ENCODE results near the gene XYLT1.

Gene XYLT1

DNA sequence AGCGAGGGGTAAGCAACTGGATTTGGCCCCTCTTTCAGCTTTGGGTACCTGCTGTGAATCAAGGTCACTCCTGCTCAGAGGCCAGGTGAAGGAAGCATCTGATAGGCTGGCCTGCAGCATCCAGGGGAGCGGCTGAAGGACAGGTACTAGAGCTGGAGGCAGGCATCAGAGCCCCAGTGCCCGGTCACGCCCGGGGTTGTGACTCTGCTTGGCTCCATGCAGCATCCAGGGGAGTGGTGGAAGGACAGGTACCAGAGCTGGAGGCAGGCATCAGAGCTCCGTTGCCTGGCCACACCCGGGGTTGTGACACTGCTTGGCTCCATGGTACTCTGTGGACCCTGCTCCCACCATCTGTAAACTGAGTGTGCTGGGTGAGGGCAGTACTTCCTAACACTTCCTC is 189.7 kb downstream of the XYLT1 start:
- no peak for TF ChIP-seq CTCF (IDR thresholded peaks at IDR 0.05; ENCODE audit: low read depth, low read length, missing control alignments)
- DNase-seq (ENCODE audit: low read depth) = no peak
- no peak overlapping the region for H3K4me3 ChIP-seq (ENCODE audit: low read depth, low read length)

GRCh38 chr16:17278988-17279387 is 191.8 kb downstream of the XYLT1 start:
- H3K4me3 ChIP-seq (ENCODE audit: low read depth, low read length) = no peak overlapping the region
- no peak for DNase-seq (ENCODE audit: low read depth)
- TF ChIP-seq CTCF (IDR thresholded peaks at IDR 0.05; ENCODE audit: low read depth, low read length, missing control alignments) = no peak

DNA sequence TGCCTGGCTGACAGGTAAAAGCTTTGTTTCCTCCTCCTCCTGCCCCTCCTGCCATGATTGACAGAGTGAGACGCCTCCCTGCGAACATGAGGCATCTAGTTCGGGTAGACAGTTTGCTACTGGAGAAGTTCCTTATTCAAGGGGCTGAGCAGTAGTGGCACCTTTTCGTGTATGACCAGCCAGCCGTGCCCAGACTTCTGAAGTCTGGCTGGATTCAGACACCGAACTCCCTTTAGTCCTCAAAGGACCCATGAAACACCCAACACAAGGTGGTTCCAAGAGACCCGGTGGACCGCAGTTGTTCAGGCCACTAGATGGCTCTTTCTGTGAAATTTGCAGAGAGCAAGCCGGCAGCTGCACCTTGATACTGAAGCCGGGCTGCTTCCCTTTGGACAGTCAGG is 192.8 kb downstream of the XYLT1 start:
- no peak for DNase-seq (ENCODE audit: low read depth)
- peak; percentile 64 for TF ChIP-seq CTCF (IDR thresholded peaks at IDR 0.05; ENCODE audit: low read depth, low read length, missing control alignments)
- H3K4me3 ChIP-seq (ENCODE audit: low read depth, low read length) = no peak overlapping the region

DNA sequence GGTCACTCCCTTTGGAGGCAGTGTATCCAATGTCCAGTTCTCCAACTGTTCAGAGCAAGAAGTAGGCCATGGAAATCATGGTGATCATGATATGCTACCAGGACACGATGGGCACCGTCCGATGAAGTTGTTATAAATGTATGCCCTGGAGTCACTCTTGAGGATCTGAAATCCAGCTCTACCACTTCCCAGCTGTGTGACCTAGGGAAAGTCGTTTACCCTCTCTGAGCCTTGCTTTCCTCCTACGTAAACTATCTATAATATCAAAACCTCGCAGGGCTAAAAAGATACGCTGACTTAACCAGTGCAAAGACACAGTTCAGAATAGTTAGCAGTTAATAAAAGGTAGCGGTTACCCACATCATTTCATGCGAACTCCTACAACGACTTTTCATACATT is 194.2 kb downstream of the XYLT1 start:
- no peak for TF ChIP-seq CTCF (IDR thresholded peaks at IDR 0.05; ENCODE audit: low read depth, low read length, missing control alignments)
- no peak for DNase-seq (ENCODE audit: low read depth)
- H3K4me3 ChIP-seq (ENCODE audit: low read depth, low read length) = no peak overlapping the region

DNA sequence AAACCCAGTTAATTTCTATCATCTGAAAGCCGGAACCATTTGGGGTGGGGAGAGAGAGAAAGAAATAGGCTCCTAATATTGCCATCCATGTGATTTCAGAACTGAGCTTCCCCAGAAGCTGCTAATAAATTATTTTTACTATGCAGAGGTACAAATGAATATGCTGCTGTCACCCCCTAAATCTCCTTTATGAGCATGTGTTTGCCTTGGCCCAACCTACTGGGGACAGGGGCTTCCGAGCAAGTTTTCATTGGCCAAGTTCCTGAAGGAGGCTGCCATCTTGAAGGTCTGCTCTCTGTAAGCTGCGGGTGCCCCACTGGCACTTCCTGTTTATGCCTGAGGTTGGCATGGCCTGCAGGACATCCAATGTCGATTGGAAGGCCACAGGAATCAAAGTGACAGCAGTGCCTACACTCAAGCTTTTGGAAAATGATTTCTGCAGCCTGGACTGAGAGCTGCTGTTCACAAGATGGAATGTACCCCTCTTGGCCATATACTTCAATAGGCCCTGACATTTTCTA is 194.7 kb downstream of the XYLT1 start:
- no peak for DNase-seq (ENCODE audit: low read depth)
- no peak overlapping the region for H3K4me3 ChIP-seq (ENCODE audit: low read depth, low read length)
- no peak for TF ChIP-seq CTCF (IDR thresholded peaks at IDR 0.05; ENCODE audit: low read depth, low read length, missing control alignments)

- TF ChIP-seq CTCF (IDR thresholded peaks at IDR 0.05; ENCODE audit: low read depth, low read length, missing control alignments) = no peak
- H3K4me3 ChIP-seq (ENCODE audit: low read depth, low read length) = no peak overlapping the region
- no peak for DNase-seq (ENCODE audit: low read depth)
Measured at GRCh38 chr16:17275076-17276009, 195.4 kb downstream of the XYLT1 start.
